Sigmoid colon (tissue), 7 donors: ENCODE measurements around the gene PRSS1. TPM values are rescaled to one million over a fixed set of nuclear protein-coding genes. Genes with fewer than 3 reads are reported as not detected.

ENCODE experiments used
- DNase-seq: peaks from one replicate; pipeline ENCODE4 v3.0.0-alpha.2; 2019
- H3K27ac ChIP-seq, 4 donors: fragments of 200-600 bp; sonication (generic); one replicate each; pipeline ENCODE4 v1.5.1; 2016 to 2019; ENCODE audit warnings: mild to moderate bottlenecking in 1 of 4
- H3K27me3 ChIP-seq, 3 donors: fragments of 200-600 bp; sonication (generic); one replicate each; pipeline ENCODE4 v1.5.1; 2019; ENCODE audit warnings: mild to moderate bottlenecking in 1 of 3
- H3K36me3 ChIP-seq, 4 donors: fragments of 200-600 bp; sonication (generic); one replicate each; pipeline ENCODE4 v1.5.1; 2016 to 2019
- H3K4me1 ChIP-seq, 4 donors: fragments of 200-600 bp; sonication (generic); one replicate each; pipeline ENCODE4 v1.5.1; 2017 to 2019
- H3K4me3 ChIP-seq, 4 donors: fragments of 200-600 bp; sonication (generic); one replicate each; pipeline ENCODE4 v1.5.1; 2017 to 2019; ENCODE audit warnings: mild to moderate bottlenecking in 2 of 4, moderate library complexity in 1 of 4
- H3K9me3 ChIP-seq, 4 donors: fragments of 200-600 bp in 3 of 4; sonication (generic) in 3 of 4; one replicate each; pipeline versions ENCODE4 v1.5.1 to v1.6.1; 2013 to 2019
- CTCF ChIP-seq, 4 experiments: fragments of 450-650 bp in 3 of 4; fragments of 200-600 bp in 1 of 4; IDR thresholded peaks; one replicate each; pipeline ENCODE4 v1.5.1; 2016 to 2019; ENCODE audit warnings: antibody characterized with exemption in 4 of 4, mild to moderate bottlenecking in 3 of 4, moderate library complexity in 2 of 4
- EP300 ChIP-seq, 4 donors: sonication (generic); formaldehyde crosslinking; IDR thresholded peaks; one replicate each; pipeline ENCODE4 v1.6.1; 2017; ENCODE audit warnings: antibody characterized with exemption in 4 of 4
- POLR2A ChIP-seq, 2 donors: fragments of 450-650 bp; IDR thresholded peaks; one replicate each; pipeline ENCODE4 v1.6.1; 2016; ENCODE audit warnings: antibody characterized with exemption in 2 of 2, mild to moderate bottlenecking in 2 of 2, moderate library complexity in 2 of 2
- POLR2AphosphoS5 ChIP-seq, 4 donors: sonication (generic); formaldehyde crosslinking; IDR thresholded peaks; one replicate each; pipeline ENCODE4 v1.6.1; 2017; ENCODE audit warnings: antibody characterized with exemption in 4 of 4
- WGBS, 2 donors: extraction: QIAGEN DNeasy Blood & Tissue Kit; methylation state at CpG; one replicate each; pipeline ENCODE4 v1.1.7; 2013; 5-methylcytosine and 5-hydroxymethylcytosine counted together
- intact Hi-C: fragments of 100-400 bp; cut with DNase I; formaldehyde crosslinking; loops from one replicate; pipeline ENCODE4 v1.15.1; 2023
- polyA plus RNA-seq, 3 donors: library from polyadenylated mRNA; stranded (reverse); fragments of 200-250 nt; gene quantifications; one replicate each; pipeline ENCODE4 v1.2.3, GENCODE V29; 2013
- small RNA-seq, 3 donors: library from RNA; depleted of rRNA; stranded (forward); fragments of <200 nt; gene quantifications; one replicate each; pipeline ENCODE3, GENCODE V24; 2016
- total RNA-seq, 4 donors: library from RNA; depleted of rRNA; stranded (reverse); fragments of >200 nt; gene quantifications; one replicate each; pipeline ENCODE4 v1.1.0, GENCODE V29; 2016
- donor health status: healthy with polysubstance abuse.
- donor health status: Bipolar disorder and iron deficiency.
- donor health status: healthy.

PRSS1 gene
- total and polyA plus RNA-seq, 7 donors: 0.67 to 25.8 (median 1.8) TPM; not detected in 4

GRCh38 chr7:142801601-142802295 lies 52.5 kb downstream of the PRSS1 start:
- WGBS, 2 donors: 77 to 85% methylated on average over 8 of the region's 8 CpGs
- H3K9me3 ChIP-seq: no peaks in the 10 kb centered on the region
- no peak for TF ChIP-seq EP300 (IDR thresholded peaks at IDR 0.05)
- no peak for TF ChIP-seq POLR2A (IDR thresholded peaks at IDR 0.05)
- TF ChIP-seq CTCF (IDR thresholded peaks at IDR 0.05): no peak
- no peak for TF ChIP-seq POLR2AphosphoS5 (IDR thresholded peaks at IDR 0.05)
- peaks cover 13 to 37% (median 28%) of the 10 kb centered on the region in 3 donors for H3K27me3 ChIP-seq
- intact Hi-C loops: no loop called here
- no peak overlapping the region for H3K4me3 ChIP-seq
- H3K36me3 ChIP-seq: no peaks in the 10 kb centered on the region
- no peak overlapping the region for H3K27ac ChIP-seq
- peaks cover 0 to 14% (median 12%) of the 10 kb centered on the region in 4 donors for H3K4me1 ChIP-seq
- DNase-seq: no peak

- DNase-seq: no peak
- intact Hi-C loops: no loop called here
- whole genome bisulfite sequencing, 2 donors: 72 to 83% methylated on average over 3 of the region's 3 CpGs
- Histone ChIP-seq H3K27me3 (peaks cover 8 to 36% (median 23%) of the 10 kb centered on the region in 3 donors), H3K36me3 (no peaks in the 10 kb centered on the region), H3K4me1 (peaks cover 0 to 8% (median 7%) of the 10 kb centered on the region in 4 donors), H3K4me3 (no peak overlapping the region), H3K27ac (no peak overlapping the region), H3K9me3 (no peaks in the 10 kb centered on the region)
- TF ChIP-seq POLR2AphosphoS5 (IDR thresholded peaks at IDR 0.05) (no peak), POLR2A (IDR thresholded peaks at IDR 0.05) (no peak), EP300 (IDR thresholded peaks at IDR 0.05) (no peak), CTCF (IDR thresholded peaks at IDR 0.05) (no peak)
Observed at GRCh38 chr7:142802301-142802700, 53.0 kb downstream of the PRSS1 start.

Small RNAs within 50 kb of the gene (small RNA-seq; reads per million reads assigned to genes)
- gene TRBD1 (0 reads per million in 3 donors), gene TRBJ1-1 (0 reads per million in 3 donors), gene TRBJ1-2 (0 reads per million in 3 donors), gene TRBJ1-3 (0 reads per million in 3 donors), gene TRBJ1-4 (0 reads per million in 3 donors), gene TRBJ1-5 (0 reads per million in 3 donors), gene TRBJ1-6 (0 reads per million in 3 donors), gene TRBJ2-1 (0 reads per million in 3 donors), gene TRBJ2-2 (0 reads per million in 3 donors), gene TRBJ2-2P (0 reads per million in 3 donors), gene TRBJ2-3 (0 reads per million in 3 donors), gene TRBJ2-4 (0 reads per million in 3 donors), gene TRBJ2-5 (0 reads per million in 3 donors), gene TRBJ2-6 (0 reads per million in 3 donors), gene TRBJ2-7 (0 reads per million in 3 donors)

Other genes starting within 250 kb of the PRSS1 start
- gene PRSS2, start 21.5 kb downstream of the PRSS1 start, total RNA-seq: not detected
- gene PRSS2, start 21.5 kb downstream of the PRSS1 start, polyA plus RNA-seq: 10 to 100 TPM in 1 of 3 donors, 1 to 10 TPM in 2; 1.4 to 30.0 (median 3.0) TPM
- 10 to 100 TPM in 2 of 4 donors, 1 to 10 TPM in 2; 6.7 to 13.6 (median 10.2) TPM for gene EPHB6, start 105.6 kb downstream of the PRSS1 start, total RNA-seq
- gene EPHB6, start 105.6 kb downstream of the PRSS1 start, polyA plus RNA-seq: 1 to 10 TPM; 1.2 to 5.6 (median 1.2) TPM
- not detected for gene TRPV6, start 136.3 kb downstream of the PRSS1 start, total RNA-seq
- under 1 TPM in 2 of 3 donors, not detected in 1; 0.19 to 0.60 TPM for gene TRPV6, start 136.3 kb downstream of the PRSS1 start, polyA plus RNA-seq
- gene TRPV5, start 184.3 kb downstream of the PRSS1 start, total RNA-seq: not detected
- gene TRPV5, start 184.3 kb downstream of the PRSS1 start, polyA plus RNA-seq: under 1 TPM in 1 of 3 donors, not detected in 2; 0.03 TPM
- gene LLCFC1, start 190.0 kb downstream of the PRSS1 start, total RNA-seq: not detected
- not detected for gene LLCFC1, start 190.0 kb downstream of the PRSS1 start, polyA plus RNA-seq
- gene KEL, start 212.9 kb downstream of the PRSS1 start, total RNA-seq: under 1 TPM in 1 of 4 donors, not detected in 3; 0.28 TPM
- under 1 TPM in 1 of 3 donors, not detected in 2; 0.69 TPM for gene KEL, start 212.9 kb downstream of the PRSS1 start, polyA plus RNA-seq